H1 (cell line): ENCODE data around the gene PRR35. TPM values are rescaled to one million over a fixed set of nuclear protein-coding genes. Genes with fewer than 3 reads are reported as not detected.

Experiments
- BCL11A ChIP-seq, 2 experiments: IDR thresholded peaks; one replicate each; pipeline ENCODE4 v1.6.1; 2011; ENCODE audit warnings: low read depth in 2 of 2, low read length in 2 of 2, mild to moderate bottlenecking in 2 of 2
- CEBPB ChIP-seq: IDR thresholded peaks from 2 replicates; pipeline ENCODE4 v1.6.1; 2012; ENCODE audit warnings: low read depth, low read length
- EGR1 ChIP-seq: IDR thresholded peaks from 2 replicates; pipeline ENCODE4 v1.6.1; 2011; ENCODE audit warnings: low read depth, low read length, borderline replicate concordance
- EP300 ChIP-seq, 2 experiments: IDR thresholded peaks; 1 replicate in 1 of 2; 2 replicates in 1 of 2; pipeline ENCODE4 v1.6.1; 2011 to 2012; ENCODE audit warnings: low read depth in 2 of 2, low read length in 2 of 2, mild to moderate bottlenecking in 2 of 2, borderline replicate concordance in 1 of 2, inconsistent platforms in 1 of 2, moderate library complexity in 1 of 2
- EZH2 ChIP-seq: fragments of 200-600 bp; sonication (generic); IDR thresholded peaks from 2 replicates; pipeline ENCODE4 v1.7.1; 2012; ENCODE audit warnings: low read depth, mild to moderate bottlenecking, moderate library complexity, low read length, inconsistent platforms; ENCODE audit not compliant: severe bottlenecking
- JUND ChIP-seq: IDR thresholded peaks from 2 replicates; pipeline ENCODE4 v1.6.1; 2011; ENCODE audit warnings: mild to moderate bottlenecking, improper control_type of control experiment, low read length
- NANOG ChIP-seq: IDR thresholded peaks from 2 replicates; pipeline ENCODE4 v1.6.1; 2011; ENCODE audit warnings: low read length, low read depth, mild to moderate bottlenecking, inconsistent platforms; ENCODE audit not compliant: insufficient read depth, poor library complexity, severe bottlenecking
- RXRA ChIP-seq: IDR thresholded peaks from 2 replicates; pipeline ENCODE4 v1.6.1; 2011; ENCODE audit warnings: low read depth, mild to moderate bottlenecking, low read length, moderate library complexity; ENCODE audit not compliant: insufficient read depth
- SIX5 ChIP-seq: IDR thresholded peaks from 2 replicates; pipeline ENCODE4 v1.6.1; 2011; ENCODE audit warnings: mild to moderate bottlenecking, low read depth, low read length
- SRF ChIP-seq: IDR thresholded peaks from 2 replicates; pipeline ENCODE4 v1.6.1; 2011; ENCODE audit warnings: mild to moderate bottlenecking, low read depth, low read length, moderate library complexity
- USF2 ChIP-seq: IDR thresholded peaks from 2 replicates; pipeline ENCODE4 v1.6.1; 2011; ENCODE audit warnings: low read length, improper control_type of control experiment
- ZNF274 ChIP-seq: IDR thresholded peaks from 2 replicates; pipeline ENCODE4 v1.7.0; 2012; ENCODE audit warnings: low read length, borderline replicate concordance; ENCODE audit errors: extremely low read depth
- polyA plus RNA-seq, 7 experiments: library from polyadenylated mRNA; depleted of rRNA in 3 of 7; stranded (reverse) in 5 of 7; unstranded in 2 of 7; fragments of >200 nt in 5 of 7; fragments of 200-250 nt in 2 of 7; gene quantifications; 1 replicate in 5 of 7; 2 replicates in 1 of 7; 4 replicates in 1 of 7; pipeline versions ENCODE4 v1.2.1 to v1.2.3, GENCODE V29; 2011 to 2013; ENCODE audit warnings: missing spikeins in 2 of 7, mixed read lengths in 2 of 7
- total RNA-seq: library from RNA; stranded (reverse); fragmentation: NEBNext Ultra II Directional; extraction: Animal tissue kit (Norgen Biotek cat#: 25700); gene quantifications from 2 replicates; pipeline ENCODE4 v1.2.1, GENCODE V29; 2021
- TF ChIP-seq, protein P1 (sequence below): IDR thresholded peaks from 2 replicates; pipeline ENCODE4 v1.6.1; 2012; ENCODE audit warnings: inconsistent platforms

PRR35 gene
- total and polyA plus RNA-seq, 2 of the 8 experiments (the other 6 are each of a cell fraction or from before 2014, with no cell fraction given) = 0.38 to 0.50 TPM

DNA sequence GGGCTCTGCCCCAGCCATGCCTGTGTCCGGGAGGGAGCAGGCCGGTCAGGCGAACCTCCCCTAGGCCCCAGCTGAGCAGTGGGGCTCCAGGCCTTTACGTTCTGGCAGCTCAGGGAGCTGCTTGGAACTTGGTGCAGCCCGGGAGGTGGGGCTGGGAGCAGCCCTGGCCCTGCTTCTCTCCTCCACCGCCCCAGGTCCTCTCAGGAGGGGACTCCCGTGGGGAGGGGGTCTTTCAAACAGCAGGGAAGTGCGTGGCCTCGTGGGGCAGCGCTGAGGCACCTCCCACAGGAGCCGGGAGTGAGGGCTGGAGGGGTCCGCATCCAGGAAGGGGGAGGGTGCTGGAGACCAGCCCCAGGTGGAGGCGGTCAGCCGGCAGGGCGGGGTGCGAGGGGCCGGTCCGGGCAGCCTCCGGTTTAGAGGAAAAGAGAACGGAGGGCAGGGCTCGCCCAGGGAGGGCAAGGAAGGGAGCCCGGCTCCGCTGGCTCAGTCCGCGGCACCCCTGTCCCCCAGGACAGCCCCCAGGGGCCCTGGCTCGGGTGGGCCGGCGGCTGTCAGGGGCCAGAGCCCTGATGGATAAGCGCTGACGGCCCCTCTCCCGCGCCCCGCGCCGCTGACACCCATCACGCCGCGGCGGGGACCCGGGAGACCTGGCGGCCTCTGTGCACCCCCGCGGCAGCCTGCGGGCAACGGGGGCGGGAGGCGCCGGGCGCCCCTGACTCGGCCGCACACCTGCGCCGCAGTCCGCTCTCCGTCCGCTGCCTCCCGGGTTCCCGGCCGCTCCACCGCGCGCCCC is 587 bp upstream of the PRR35 start (continued):
- no peak for TF ChIP-seq USF2
- no peak for TF ChIP-seq SIX5
- TF ChIP-seq, protein P1, sequence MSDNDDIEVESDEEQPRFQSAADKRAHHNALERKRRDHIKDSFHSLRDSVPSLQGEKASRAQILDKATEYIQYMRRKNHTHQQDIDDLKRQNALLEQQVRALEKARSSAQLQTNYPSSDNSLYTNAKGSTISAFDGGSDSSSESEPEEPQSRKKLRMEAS = no peak
- TF ChIP-seq JUND = no peak
- TF ChIP-seq EZH2 = peak; percentile 62
- TF ChIP-seq EGR1 = no peak
- no peak for TF ChIP-seq BCL11A (IDR thresholded peaks at IDR 0.05; ENCODE audit: low read depth in 2 of 2, low read length in 2 of 2)
- TF ChIP-seq ZNF274 = no peak
- no peak for TF ChIP-seq NANOG
- TF ChIP-seq EP300 (IDR thresholded peaks at IDR 0.05; ENCODE audit: borderline replicate concordance in 1 of 2, low read depth in 2 of 2, low read length in 2 of 2) = no peak
- no peak for TF ChIP-seq RXRA
- TF ChIP-seq CEBPB = no peak
- no peak for TF ChIP-seq SRF
- TF ChIP-seq, all 59 proteins: peak for 4
